Eye (tissue), 1 donor: ENCODE measurements around the gene SELENOO.
A peak's percentile ranks its signal among the peaks of the same experiment; 100 is the strongest.
"Not testable (repeated sequence)": the region's sequence is repeated elsewhere in the genome, so short reads cannot be mapped to it uniquely, and the experiment has no call there.

Experiments used
- DNase-seq: peaks from one replicate; pipeline ENCODE4 v3.0.0-alpha.2; 2015

Gene SELENOO

GRCh38 chr22:50200461-50201190 is at the start of gene SELENOO:
Gene SELENOO (plus strand): TSS chr22:50201011. CDS start chr22:50201037, 26 bp downstream.
- DNase-seq, result peak; percentile 95

GRCh38 chr22:50151571-50152537 is 49.0 kb upstream of the SELENOO start:
- no peak for DNase-seq

- no peak for DNase-seq
Measured at GRCh38 chr22:50153056-50153755, 47.6 kb upstream of the SELENOO start.

- no peak for DNase-seq
Measured at GRCh38 chr22:50153756-50154140, 47.1 kb upstream of the SELENOO start.

- no peak for DNase-seq
Measured at GRCh38 chr22:50157709-50158375, 43.0 kb upstream of the SELENOO start.

GRCh38 chr22:50160947-50161346 is 39.9 kb upstream of the SELENOO start:
- DNase-seq, result no peak

- no peak for DNase-seq
Measured at GRCh38 chr22:50161508-50162390, 39.1 kb upstream of the SELENOO start.

- DNase-seq, result no peak
Measured at GRCh38 chr22:50162391-50162956, 38.3 kb upstream of the SELENOO start.

- no peak for DNase-seq
Measured at GRCh38 chr22:50165436-50166123, 35.2 kb upstream of the SELENOO start.

- no peak for DNase-seq
Measured at GRCh38 chr22:50167689-50168489, 32.9 kb upstream of the SELENOO start.

GRCh38 chr22:50168490-50169180 is 32.2 kb upstream of the SELENOO start:
- not testable (repeated sequence) for DNase-seq

GRCh38 chr22:50169181-50169759 is 31.5 kb upstream of the SELENOO start:
- DNase-seq, result no peak

GRCh38 chr22:50169774-50170341 is 31.0 kb upstream of the SELENOO start:
- peak; percentile 55 for DNase-seq

GRCh38 chr22:50170453-50171318 is 30.1 kb upstream of the SELENOO start, which contains the start of gene PANX2:
Gene PANX2 (plus strand): TSS chr22:50170731. CDS start chr22:50170731, 0 bp downstream.
- DNase-seq, result peak; percentile 52

- peak; percentile 29 for DNase-seq
Measured at GRCh38 chr22:50171319-50171964, 29.4 kb upstream of the SELENOO start.

- DNase-seq, result no peak
Measured at GRCh38 chr22:50171965-50172421, 28.8 kb upstream of the SELENOO start.
